ENCODE data around the gene RSU1.

DNA sequence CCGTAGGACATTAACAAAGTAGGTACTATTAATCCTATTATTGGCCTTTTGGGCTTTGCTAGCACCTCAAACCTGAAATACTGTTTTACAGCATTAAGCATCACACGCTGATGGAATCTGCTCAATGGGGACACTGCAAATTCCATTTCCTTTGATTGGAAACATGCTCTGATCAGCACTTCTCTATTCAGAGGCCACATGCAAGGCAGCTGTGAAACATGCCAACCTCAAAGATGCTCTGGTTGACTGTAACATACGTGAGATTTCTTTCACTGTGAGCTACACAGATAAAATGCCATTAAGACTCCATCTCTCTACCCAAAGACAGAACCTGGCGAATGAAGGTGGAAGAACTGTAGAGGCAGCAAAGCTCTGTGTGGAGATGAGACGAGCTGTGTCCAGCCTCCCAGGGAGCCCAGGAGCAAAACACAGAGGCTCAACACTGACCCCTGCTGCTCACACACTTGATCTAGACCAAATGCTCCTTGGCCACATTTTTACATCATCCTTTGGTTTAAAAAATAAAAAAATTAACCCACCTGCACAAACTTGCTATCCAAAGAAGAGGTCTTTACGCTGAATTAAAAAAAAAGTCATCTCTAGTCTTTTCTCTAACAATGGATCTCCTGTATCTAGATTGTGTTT lies 8.0 kb downstream of the RSU1 start:
- TF ChIP-seq, protein P1, sequence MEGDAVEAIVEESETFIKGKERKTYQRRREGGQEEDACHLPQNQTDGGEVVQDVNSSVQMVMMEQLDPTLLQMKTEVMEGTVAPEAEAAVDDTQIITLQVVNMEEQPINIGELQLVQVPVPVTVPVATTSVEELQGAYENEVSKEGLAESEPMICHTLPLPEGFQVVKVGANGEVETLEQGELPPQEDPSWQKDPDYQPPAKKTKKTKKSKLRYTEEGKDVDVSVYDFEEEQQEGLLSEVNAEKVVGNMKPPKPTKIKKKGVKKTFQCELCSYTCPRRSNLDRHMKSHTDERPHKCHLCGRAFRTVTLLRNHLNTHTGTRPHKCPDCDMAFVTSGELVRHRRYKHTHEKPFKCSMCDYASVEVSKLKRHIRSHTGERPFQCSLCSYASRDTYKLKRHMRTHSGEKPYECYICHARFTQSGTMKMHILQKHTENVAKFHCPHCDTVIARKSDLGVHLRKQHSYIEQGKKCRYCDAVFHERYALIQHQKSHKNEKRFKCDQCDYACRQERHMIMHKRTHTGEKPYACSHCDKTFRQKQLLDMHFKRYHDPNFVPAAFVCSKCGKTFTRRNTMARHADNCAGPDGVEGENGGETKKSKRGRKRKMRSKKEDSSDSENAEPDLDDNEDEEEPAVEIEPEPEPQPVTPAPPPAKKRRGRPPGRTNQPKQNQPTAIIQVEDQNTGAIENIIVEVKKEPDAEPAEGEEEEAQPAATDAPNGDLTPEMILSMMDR (conservative IDR thresholded peaks at IDR 0.05), result peak; percentile 86
- TF ChIP-seq ZFX (IDR thresholded peaks at IDR 0.05), result no peak

Measured in C4-2B (cell line).